HEK293 (cell line): ENCODE results near the gene MYH14.

Source experiments
- BCL11A ChIP-seq: fragments of 450-650 bp; formaldehyde crosslinking; IDR thresholded peaks from 2 replicates; pipeline ENCODE4 v1.5.1; 2016; ENCODE audit warnings: low read depth, missing biosample characterization, missing genetic modification characterization
- GLI4 ChIP-seq: fragments of 450-650 bp; formaldehyde crosslinking; IDR thresholded peaks from 2 replicates; pipeline ENCODE4 v1.5.1; 2016; ENCODE audit warnings: missing biosample characterization, missing genetic modification characterization
- KLF16 ChIP-seq: fragments of 450-650 bp; formaldehyde crosslinking; IDR thresholded peaks from 2 replicates; pipeline ENCODE4 v1.5.1; 2017; ENCODE audit warnings: missing biosample characterization, missing genetic modification characterization
- OSR2 ChIP-seq: fragments of 450-650 bp; formaldehyde crosslinking; IDR thresholded peaks from 2 replicates; pipeline ENCODE4 v1.5.1; 2016; ENCODE audit warnings: missing biosample characterization, missing genetic modification characterization
- PBX3 ChIP-seq: sonication (generic); formaldehyde crosslinking; IDR thresholded peaks from 2 replicates; pipeline ENCODE4 v1.8.1; 2022; ENCODE audit warnings: mild to moderate bottlenecking, moderate library complexity, missing genetic modification reagents
- SP2 ChIP-seq: fragments of 450-650 bp; formaldehyde crosslinking; IDR thresholded peaks from 2 replicates; pipeline ENCODE4 v1.5.1; 2016; ENCODE audit warnings: missing biosample characterization, missing genetic modification characterization
- SP7 ChIP-seq: fragments of 450-650 bp; formaldehyde crosslinking; IDR thresholded peaks from 2 replicates; pipeline ENCODE4 v1.5.1; 2016; ENCODE audit warnings: missing biosample characterization, missing genetic modification characterization
- ZBTB1 ChIP-seq: fragments of 450-650 bp; formaldehyde crosslinking; IDR thresholded peaks from 2 replicates; pipeline ENCODE4 v1.5.1; 2016; ENCODE audit warnings: missing biosample characterization, missing genetic modification characterization
- ZBTB17 ChIP-seq: fragments of 450-650 bp; formaldehyde crosslinking; IDR thresholded peaks from 2 replicates; pipeline ENCODE4 v1.5.1; 2016; ENCODE audit warnings: missing biosample characterization, missing genetic modification characterization
- ZBTB44 ChIP-seq: fragments of 450-650 bp; IDR thresholded peaks from 2 replicates; pipeline ENCODE4 v1.5.1; 2018; ENCODE audit warnings: missing biosample characterization, mild to moderate bottlenecking, missing genetic modification characterization
- ZBTB7A ChIP-seq: fragments of 450-650 bp; formaldehyde crosslinking; IDR thresholded peaks from 2 replicates; pipeline ENCODE4 v1.5.1; 2016; ENCODE audit warnings: low read depth, missing biosample characterization, missing genetic modification characterization
- ZNF132 ChIP-seq: fragments of 450-650 bp; formaldehyde crosslinking; IDR thresholded peaks from 2 replicates; pipeline ENCODE4 v1.5.1; 2017; ENCODE audit warnings: missing biosample characterization, missing genetic modification characterization, borderline replicate concordance
- ZNF148 ChIP-seq: fragments of 450-650 bp; formaldehyde crosslinking; IDR thresholded peaks from 2 replicates; pipeline ENCODE4 v1.5.0; 2017; ENCODE audit warnings: missing biosample characterization, missing genetic modification characterization, borderline replicate concordance
- ZNF155 ChIP-seq: fragments of 450-650 bp; formaldehyde crosslinking; IDR thresholded peaks from 2 replicates; pipeline ENCODE4 v1.5.1; 2016; ENCODE audit warnings: missing biosample characterization, missing genetic modification characterization
- ZNF274 ChIP-seq, 2 experiments: fragments of 200-500 bp in 1 of 2; fragments of 450-650 bp in 1 of 2; sonication (Bioruptor generic) in 1 of 2; formaldehyde crosslinking in 1 of 2; IDR thresholded peaks; 2 replicates each; pipeline versions ENCODE4 v1.5.1 to v1.6.1; 2014 to 2016; ENCODE audit warnings: borderline replicate concordance in 1 of 2, inconsistent platforms in 1 of 2, low read length in 1 of 2, missing biosample characterization in 1 of 2, missing genetic modification characterization in 1 of 2
- ZNF292 ChIP-seq: fragments of 450-650 bp; formaldehyde crosslinking; IDR thresholded peaks from 2 replicates; pipeline ENCODE4 v1.5.1; 2016; ENCODE audit warnings: low read depth, missing biosample characterization, missing genetic modification characterization, borderline replicate concordance
- ZNF335 ChIP-seq: fragments of 450-650 bp; formaldehyde crosslinking; conservative IDR thresholded peaks from 2 replicates; pipeline ENCODE4 v1.5.1; 2016; ENCODE audit warnings: missing biosample characterization, missing genetic modification characterization
- ZNF366 ChIP-seq: fragments of 450-650 bp; formaldehyde crosslinking; conservative IDR thresholded peaks from 2 replicates; pipeline ENCODE4 v1.5.1; 2016; ENCODE audit warnings: missing biosample characterization, missing genetic modification characterization
- ZNF514 ChIP-seq: fragments of 450-650 bp; formaldehyde crosslinking; IDR thresholded peaks from 2 replicates; pipeline ENCODE4 v1.5.1; 2016; ENCODE audit warnings: missing biosample characterization, missing genetic modification characterization
- ZNF585B ChIP-seq: fragments of 450-650 bp; formaldehyde crosslinking; IDR thresholded peaks from 2 replicates; pipeline ENCODE4 v1.5.1; 2016; ENCODE audit warnings: missing biosample characterization, missing genetic modification characterization
- ZNF660 ChIP-seq: fragments of 450-650 bp; IDR thresholded peaks from 2 replicates; pipeline ENCODE4 v1.5.1; 2018; ENCODE audit warnings: missing biosample characterization, mild to moderate bottlenecking, missing genetic modification characterization
- ZNF692 ChIP-seq: fragments of 450-650 bp; formaldehyde crosslinking; IDR thresholded peaks from 2 replicates; pipeline ENCODE4 v1.5.1; 2016; ENCODE audit warnings: missing biosample characterization, missing genetic modification characterization
- ZNF704 ChIP-seq: fragments of 450-650 bp; formaldehyde crosslinking; IDR thresholded peaks from 2 replicates; pipeline ENCODE4 v1.5.1; 2016; ENCODE audit warnings: missing biosample characterization, missing genetic modification characterization
- ZNF776 ChIP-seq: fragments of 450-650 bp; formaldehyde crosslinking; IDR thresholded peaks from 2 replicates; pipeline ENCODE4 v1.5.0; 2017; ENCODE audit warnings: missing biosample characterization, missing genetic modification characterization, borderline replicate concordance
- ZNF830 ChIP-seq: fragments of 450-650 bp; IDR thresholded peaks from 2 replicates; pipeline ENCODE4 v1.5.0; 2018; ENCODE audit warnings: missing biosample characterization, missing genetic modification characterization, low read depth, mild to moderate bottlenecking, moderate library complexity
- ZSCAN18 ChIP-seq: fragments of 450-650 bp; formaldehyde crosslinking; IDR thresholded peaks from 2 replicates; pipeline ENCODE4 v1.5.1; 2016; ENCODE audit warnings: missing biosample characterization, missing genetic modification characterization
- ZSCAN30 ChIP-seq: fragments of 450-650 bp; IDR thresholded peaks from 2 replicates; pipeline ENCODE4 v1.5.1; 2018; ENCODE audit warnings: missing biosample characterization, mild to moderate bottlenecking, missing genetic modification characterization, moderate library complexity
- ZSCAN5A ChIP-seq: fragments of 450-650 bp; formaldehyde crosslinking; IDR thresholded peaks from 2 replicates; pipeline ENCODE4 v1.5.1; 2016; ENCODE audit warnings: missing biosample characterization, missing genetic modification characterization

The MYH14 gene

GRCh38 chr19:50325310-50326100, 122.1 kb downstream of the MYH14 start (continued):
- TF ChIP-seq KLF16 (tag by site-specific recombination) (no peak), ZNF366 (no peak), GLI4 (no peak), ZNF148 (tag by site-specific recombination) (no peak), ZNF514 (tag by site-specific recombination) (no peak), BCL11A (tag by site-specific recombination) (no peak), ZNF830 (tag by site-specific recombination) (no peak), ZNF274 (IDR thresholded peaks at IDR 0.05; ENCODE audit: low read length) (no peak), ZNF274 (tag by site-specific recombination; IDR thresholded peaks at IDR 0.05; ENCODE audit: borderline replicate concordance) (no peak), ZBTB17 (0 out of 2 replicates have a peak, but pooled peaks have one; percentile 9), SP2 (tag by site-specific recombination) (0 out of 2 replicates have a peak, but pooled peaks have one; percentile 23), ZNF660 (tag by site-specific recombination) (no peak), SP7 (0 out of 2 replicates have a peak, but pooled peaks have one; percentile 13), ZBTB7A (tag by site-specific recombination) (no peak), ZBTB1 (no peak), ZSCAN5A (no peak), ZNF704 (tag by site-specific recombination) (no peak), ZBTB44 (tag by site-specific recombination) (peak; percentile 39; the same call in 1 of the 2 replicates), OSR2 (no peak), ZSCAN18 (tag by site-specific recombination) (no peak), PBX3 (CRISPR knock-in tag) (peak; percentile 81; the same call in 1 of the 2 replicates), ZSCAN30 (tag by site-specific recombination) (no peak), ZNF292 (tag by site-specific recombination) (no peak), ZNF692 (no peak), ZNF585B (tag by site-specific recombination) (no peak), ZNF776 (tag by site-specific recombination) (no peak), ZNF155 (tag by site-specific recombination) (no peak), ZNF132 (tag by site-specific recombination) (no peak), ZNF335 (tag by site-specific recombination) (0 out of 2 replicates have a peak, but pooled peaks have one; percentile 26)
